Coronary artery (tissue), 2 donors: Measurements from ENCODE around the gene CCSER1.

Experiments
- DNase-seq: peaks from one replicate; pipeline ENCODE4 v3.0.0-alpha.2; 2017; ENCODE audit warnings: low spot score
- H3K27ac ChIP-seq, 2 donors: fragments of 200-600 bp; sonication (generic); one replicate each; pipeline ENCODE4 v1.5.1; 2016 to 2019
- H3K4me3 ChIP-seq: fragments of 200-600 bp; sonication (generic); 2 replicates; pipeline ENCODE4 v1.5.1; 2016; ENCODE audit warnings: mild to moderate bottlenecking, moderate library complexity
- CTCF ChIP-seq: fragments of 200-600 bp; sonication (generic); IDR thresholded peaks from one replicate; pipeline ENCODE4 v1.5.1; 2019; ENCODE audit warnings: antibody characterized with exemption

The CCSER1 gene

GRCh38 chr4:91288702-91289311 is 1161.6 kb downstream of the CCSER1 start:
- TF ChIP-seq CTCF: no peak
- Histone ChIP-seq H3K4me3 (no peak overlapping the region), H3K27ac (no peak overlapping the region)
- no peak for DNase-seq

GRCh38 chr4:91298156-91298700 is 1171.0 kb downstream of the CCSER1 start:
- no peak for DNase-seq

GRCh38 chr4:91298824-91299223 is 1171.6 kb downstream of the CCSER1 start:
- DNase-seq: no peak
- Histone ChIP-seq H3K4me3 (no peak overlapping the region), H3K27ac (no peak overlapping the region)
- no peak for TF ChIP-seq CTCF

More at GRCh38 chr4:91298156-91298700, 1171.0 kb downstream of the CCSER1 start:
- Histone ChIP-seq H3K4me3 (no peak overlapping the region), H3K27ac (no peak overlapping the region)
- no peak for TF ChIP-seq CTCF

GRCh38 chr4:91302120-91302519 is 1174.9 kb downstream of the CCSER1 start:
- DNase-seq: no peak
- Histone ChIP-seq H3K27ac (no peak overlapping the region), H3K4me3 (no peak overlapping the region)
- TF ChIP-seq CTCF: no peak

GRCh38 chr4:91304292-91304691 is 1177.1 kb downstream of the CCSER1 start:
- no peak for DNase-seq
- H3K27ac ChIP-seq: no peak overlapping the region
- no peak for TF ChIP-seq CTCF
- H3K4me3 ChIP-seq: no peak overlapping the region

GRCh38 chr4:91317434-91317833 is 1190.2 kb downstream of the CCSER1 start:
- Histone ChIP-seq H3K4me3 (no peak overlapping the region), H3K27ac (no peak overlapping the region)
- TF ChIP-seq CTCF: no peak
- DNase-seq: no peak

- DNase-seq: no peak
- TF ChIP-seq CTCF: no peak
- Histone ChIP-seq H3K4me3 (no peak overlapping the region), H3K27ac (no peak overlapping the region)
Measured at GRCh38 chr4:91319556-91320268, 1192.5 kb downstream of the CCSER1 start.
